ENCODE data around the gene BTBD17. TPM values are rescaled to one million over a fixed set of nuclear protein-coding genes. Genes with fewer than 3 reads are reported as not detected.

Gene BTBD17
- total RNA-seq, 1 donor from 2014 or later = not detected

- ATAC-seq = no peak
- intact Hi-C loops (cut with DNase I) = no loop called here
- no peak for DNase-seq
These were observed 4.8 kb downstream of the BTBD17 start for GRCh38 chr17:74356646-74357465.

GRCh38 chr17:74355065-74355464 lies 6.6 kb downstream of the BTBD17 start:
- H3K4me3 ChIP-seq = no peak overlapping the region
- ATAC-seq (no peak), DNase-seq (no peak)

More at GRCh38 chr17:74356646-74357465, 4.8 kb downstream of the BTBD17 start:
- Histone ChIP-seq H3K27me3 (ENCODE audit: low read depth) (peaks cover 99% of the 10 kb centered on the region), H3K9me3 (no peaks in the 10 kb centered on the region), H3K36me3 (no peaks in the 10 kb centered on the region), H3K4me1 (peaks cover 8% of the 10 kb centered on the region), H3K4me3 (peak overlapping the region; percentile 19), H3K27ac (no peak overlapping the region)
- TF ChIP-seq CTCF (IDR thresholded peaks at IDR 0.05) = no peak

GRCh38 chr17:74354561-74354960 lies 7.1 kb downstream of the BTBD17 start:
- no peak for DNase-seq
- TF ChIP-seq CTCF (IDR thresholded peaks at IDR 0.05) = no peak
- H3K27ac ChIP-seq = no peak overlapping the region
- peaks cover 96% of the 10 kb centered on the region for H3K27me3 ChIP-seq (ENCODE audit: low read depth)
- ATAC-seq = peak in 1 of 2 donors; percentile 2
- no peaks in the 10 kb centered on the region for H3K9me3 ChIP-seq
- H3K4me3 ChIP-seq = no peak overlapping the region
- intact Hi-C loops (cut with DNase I) = no loop called here
- peaks cover 8% of the 10 kb centered on the region for H3K4me1 ChIP-seq
- H3K36me3 ChIP-seq = no peaks in the 10 kb centered on the region

More at GRCh38 chr17:74355065-74355464, 6.6 kb downstream of the BTBD17 start:
- no peaks in the 10 kb centered on the region for H3K36me3 ChIP-seq
- no peak for TF ChIP-seq CTCF (IDR thresholded peaks at IDR 0.05)
- peaks cover 8% of the 10 kb centered on the region for H3K4me1 ChIP-seq
- intact Hi-C loops (cut with DNase I) = no loop called here
- H3K27ac ChIP-seq = no peak overlapping the region
- H3K27me3 ChIP-seq (ENCODE audit: low read depth) = peaks cover 99% of the 10 kb centered on the region
- no peaks in the 10 kb centered on the region for H3K9me3 ChIP-seq

GRCh38 chr17:74354123-74354522 lies 7.5 kb downstream of the BTBD17 start:
- H3K9me3 ChIP-seq = no peaks in the 10 kb centered on the region
- ATAC-seq (peak; percentile 48 to 54), DNase-seq (no peak)
- H3K36me3 ChIP-seq = no peaks in the 10 kb centered on the region
- H3K27me3 ChIP-seq (ENCODE audit: low read depth) = peaks cover 96% of the 10 kb centered on the region
- intact Hi-C loops (cut with DNase I) = no loop called here
- peak; percentile 53 for TF ChIP-seq CTCF (IDR thresholded peaks at IDR 0.05)
- peaks cover 8% of the 10 kb centered on the region for H3K4me1 ChIP-seq
- H3K27ac ChIP-seq = no peak overlapping the region
- no peak overlapping the region for H3K4me3 ChIP-seq

- H3K9me3 ChIP-seq = no peaks in the 10 kb centered on the region
- no peak for TF ChIP-seq CTCF (IDR thresholded peaks at IDR 0.05)
- H3K4me1 ChIP-seq = peaks cover 8% of the 10 kb centered on the region
- ATAC-seq (no peak), DNase-seq (no peak)
- H3K4me3 ChIP-seq = no peak overlapping the region
- peaks cover 94% of the 10 kb centered on the region for H3K27me3 ChIP-seq (ENCODE audit: low read depth)
- intact Hi-C loops (cut with DNase I) = no loop called here
- H3K27ac ChIP-seq = no peak overlapping the region
- H3K36me3 ChIP-seq = no peaks in the 10 kb centered on the region
These were observed 8.1 kb downstream of the BTBD17 start for GRCh38 chr17:74353446-74354060.
